MM.1S (cell line): ENCODE results near the gene PRKAA2.

Source experiments
- CTCF ChIP-seq: fragments of 300-600 bp; sonication (generic); IDR thresholded peaks from 2 replicates; pipeline ENCODE4 v1.5.1; 2016; ENCODE audit warnings: antibody characterized with exemption, low read length, mixed read lengths
- EZH2 ChIP-seq: fragments of 300-600 bp; sonication (generic); optimal IDR thresholded peaks from 2 replicates; pipeline ENCODE3; 2017; ENCODE audit warnings: low read depth, mild to moderate bottlenecking, antibody characterized with exemption, low read length, mixed read lengths

DNA sequence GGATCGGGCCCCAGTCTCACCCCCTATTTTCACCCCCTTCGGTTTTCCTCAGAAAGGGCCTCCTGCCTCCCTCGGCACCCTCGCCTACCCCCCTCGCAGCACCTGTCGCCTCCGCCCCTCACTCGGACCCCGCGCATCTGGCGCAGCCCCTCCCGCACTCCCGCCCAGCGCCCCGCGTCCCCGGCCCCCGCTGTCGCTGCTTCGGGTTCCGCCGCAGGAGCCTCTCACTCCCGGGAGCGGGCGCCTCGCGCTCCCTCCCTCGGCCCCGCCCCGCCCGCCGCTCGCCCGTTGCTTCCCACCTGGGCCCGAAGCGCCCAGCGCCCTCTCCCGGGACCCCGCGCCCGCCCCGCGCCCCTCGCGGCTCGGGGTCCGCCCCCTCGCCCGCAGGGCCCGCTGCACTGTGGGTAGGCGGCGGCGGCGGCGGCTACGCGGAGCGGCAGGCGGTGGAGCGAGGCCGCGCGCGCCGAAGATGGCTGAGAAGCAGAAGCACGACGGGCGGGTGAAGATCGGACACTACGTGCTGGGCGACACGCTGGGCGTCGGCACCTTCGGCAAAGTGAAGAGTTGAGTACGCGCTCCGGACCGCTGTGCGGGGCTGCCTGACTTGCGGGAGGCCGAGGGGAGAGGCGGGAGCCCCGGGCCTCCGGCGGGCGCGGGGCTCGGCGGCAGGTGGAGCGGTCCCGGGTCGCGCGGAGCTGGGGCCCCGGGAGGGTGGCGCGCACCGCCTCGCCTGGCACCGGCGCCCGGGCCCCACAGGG is at the start of gene PRKAA2:
- TF ChIP-seq CTCF, result no peak
- no peak for TF ChIP-seq EZH2
